HG02973 (cell line): ENCODE results near the gene APEH.
"Not testable (repeated sequence)": the region's sequence is repeated elsewhere in the genome, so short reads cannot be mapped to it uniquely, and the experiment has no call there.

ENCODE experiments used
- ATAC-seq: cut with Tn5 transposase; IDR thresholded peaks from one replicate; pipeline ENCODE4 v1.9.1; 2021; ENCODE audit warnings: moderate library complexity; ENCODE audit not compliant: unreplicated experiment

Gene APEH

DNA sequence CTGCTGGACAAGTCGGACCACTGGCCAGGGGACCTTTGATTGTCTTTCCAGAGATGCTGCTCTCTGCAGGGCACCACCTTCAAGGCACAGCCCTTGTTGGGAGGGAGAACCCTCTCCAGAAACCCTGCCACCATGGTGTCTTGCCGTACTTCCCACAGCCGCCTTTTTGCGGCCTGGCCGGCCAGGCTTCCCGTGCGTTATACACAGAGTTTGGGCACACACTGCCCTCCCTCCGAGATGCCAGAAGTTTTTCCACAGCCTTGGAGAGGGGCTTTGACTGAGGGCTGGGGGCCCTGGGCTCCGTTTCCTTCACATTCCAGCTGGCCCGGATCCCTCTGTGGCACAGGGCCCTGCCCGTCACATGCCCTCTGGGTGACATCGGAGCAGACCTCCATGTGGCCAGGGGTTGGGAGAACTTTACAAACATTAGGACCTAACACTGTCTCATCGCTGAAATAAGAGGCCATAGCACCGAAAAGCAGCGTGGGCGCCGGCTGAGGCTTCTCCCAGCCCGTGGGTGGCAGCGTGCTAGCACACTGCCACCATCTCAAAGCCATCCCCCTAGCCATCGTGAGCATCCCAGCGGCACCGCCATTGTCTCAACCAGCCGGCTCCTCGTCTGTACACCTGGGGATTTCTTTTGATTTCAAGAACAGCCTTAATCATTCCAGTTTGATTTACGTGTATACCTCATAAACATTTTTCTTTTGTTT is 6.3 kb upstream of the APEH start:
- no peak for ATAC-seq

DNA sequence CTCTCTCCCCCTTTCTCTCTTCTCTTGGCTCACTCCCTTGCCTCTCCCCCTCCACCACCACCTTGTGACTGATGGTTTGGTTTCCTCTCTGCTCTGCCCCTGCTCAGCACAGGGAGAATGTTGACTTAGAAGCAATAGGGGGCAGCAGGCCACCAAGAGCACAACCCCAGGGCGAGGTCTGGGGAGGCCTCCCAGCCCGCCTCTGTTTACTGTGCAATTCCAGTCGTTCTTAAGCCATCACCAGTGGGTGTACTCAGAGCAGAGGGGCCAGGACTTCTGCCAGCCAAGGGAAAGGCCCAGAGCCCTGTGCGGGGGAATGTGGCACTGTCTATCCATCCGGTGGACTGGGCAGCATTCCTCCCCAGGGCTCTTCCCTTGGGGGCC is 5.7 kb upstream of the APEH start:
- ATAC-seq = no peak

DNA sequence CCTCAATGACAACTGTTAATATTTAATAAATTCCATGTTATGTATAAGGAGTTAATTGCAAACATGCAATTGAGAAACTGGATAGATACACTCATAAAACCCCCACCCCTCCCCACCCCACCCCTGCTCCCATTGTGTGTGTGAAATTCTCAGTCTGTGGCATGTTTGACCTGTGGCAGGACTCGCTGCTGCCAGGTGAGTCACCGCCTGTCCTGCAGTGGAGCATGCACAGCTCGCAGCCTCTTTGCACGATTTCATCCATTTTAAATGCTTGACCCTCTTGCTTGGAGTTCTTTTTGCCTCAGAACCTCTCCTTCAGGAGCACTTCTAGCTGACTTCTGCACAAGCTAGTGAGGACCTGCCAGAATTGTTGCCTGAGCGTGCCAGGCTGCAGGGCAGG is 5.3 kb upstream of the APEH start:
- no peak for ATAC-seq

DNA sequence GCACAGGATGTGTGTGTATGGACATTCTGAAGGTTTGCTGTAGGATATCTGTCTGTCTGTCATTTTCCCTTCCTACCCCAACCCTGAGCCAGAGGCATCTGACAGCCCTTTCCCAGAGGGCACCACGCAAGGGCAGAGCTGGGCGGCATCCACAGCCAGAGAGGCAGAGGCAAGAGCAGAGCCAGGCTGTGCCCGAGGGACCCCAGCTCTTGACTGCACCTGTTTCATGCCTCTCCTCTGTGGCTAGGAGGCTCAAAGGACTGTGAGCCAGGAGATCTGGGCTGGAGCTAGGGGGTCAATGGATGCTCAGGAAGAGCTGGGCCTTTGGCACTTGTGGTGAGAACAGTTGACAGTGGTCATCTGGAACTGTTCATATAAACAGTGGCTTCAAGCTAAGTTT is 4.8 kb upstream of the APEH start:
- ATAC-seq = no peak

DNA sequence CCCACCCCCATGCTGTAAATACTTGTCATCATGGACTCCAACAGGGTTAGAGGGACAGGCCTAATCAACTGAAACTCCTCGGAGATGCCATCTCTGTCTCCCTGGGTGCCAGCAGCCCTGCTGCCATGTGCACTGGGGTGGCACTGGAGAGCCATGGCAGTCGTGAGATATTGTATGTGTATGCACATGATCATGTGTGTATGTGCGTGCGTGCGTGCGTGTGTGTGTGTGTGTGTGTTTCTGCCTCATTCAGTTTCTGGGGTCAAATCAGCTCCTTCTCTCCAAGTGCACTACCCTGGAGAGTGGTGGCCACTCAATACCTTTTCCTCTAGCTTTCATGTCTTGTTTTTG is 3.2 kb upstream of the APEH start:
- no peak for ATAC-seq

DNA sequence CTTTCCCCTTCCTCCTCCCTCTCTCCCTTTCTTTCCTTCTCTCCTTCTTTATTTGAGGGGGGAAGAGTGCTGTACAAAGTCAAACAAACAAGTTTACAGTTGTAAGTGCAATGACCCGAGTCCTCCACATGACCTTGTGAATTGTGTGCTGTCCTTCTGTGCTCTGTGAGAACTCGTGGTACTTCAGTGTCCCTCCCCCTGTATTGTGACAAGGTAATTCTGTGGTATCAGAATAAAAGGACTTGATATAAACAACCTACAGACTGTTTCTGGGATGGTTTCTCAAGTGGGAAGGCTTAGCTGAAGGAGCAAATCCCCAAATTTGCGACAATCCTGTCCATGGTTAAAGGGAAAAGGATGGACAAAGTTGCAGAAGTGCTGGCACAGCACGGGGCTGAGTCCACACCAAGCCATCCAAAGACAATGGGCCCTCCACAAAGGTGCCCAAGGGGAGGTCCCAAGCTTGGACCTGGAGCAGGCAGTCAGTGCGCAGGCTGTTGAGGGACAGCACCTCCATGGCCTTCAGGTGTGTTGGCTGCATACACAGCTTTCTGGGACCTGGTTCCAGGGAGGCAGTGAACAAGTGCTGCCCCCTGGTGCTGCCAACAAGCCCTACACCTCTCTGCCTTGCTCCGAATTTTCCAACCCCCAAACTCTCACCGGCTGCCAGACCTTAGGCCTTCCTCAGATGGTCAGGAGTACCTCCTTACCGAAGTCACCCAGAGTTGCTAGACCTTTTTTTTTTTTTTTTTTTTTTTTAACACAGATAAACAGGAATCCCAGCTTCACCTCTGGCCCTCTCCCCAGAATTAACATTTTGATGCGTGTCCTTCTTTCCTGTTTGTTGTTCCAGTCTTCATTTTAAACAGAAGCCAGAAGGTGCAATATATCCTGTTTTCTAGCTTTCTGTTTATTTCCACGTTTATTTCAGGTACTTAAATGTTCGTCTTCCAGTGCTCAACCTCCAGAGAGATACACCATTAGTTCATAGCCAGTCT is 2.6 kb upstream of the APEH start:
- ATAC-seq = no peak

DNA sequence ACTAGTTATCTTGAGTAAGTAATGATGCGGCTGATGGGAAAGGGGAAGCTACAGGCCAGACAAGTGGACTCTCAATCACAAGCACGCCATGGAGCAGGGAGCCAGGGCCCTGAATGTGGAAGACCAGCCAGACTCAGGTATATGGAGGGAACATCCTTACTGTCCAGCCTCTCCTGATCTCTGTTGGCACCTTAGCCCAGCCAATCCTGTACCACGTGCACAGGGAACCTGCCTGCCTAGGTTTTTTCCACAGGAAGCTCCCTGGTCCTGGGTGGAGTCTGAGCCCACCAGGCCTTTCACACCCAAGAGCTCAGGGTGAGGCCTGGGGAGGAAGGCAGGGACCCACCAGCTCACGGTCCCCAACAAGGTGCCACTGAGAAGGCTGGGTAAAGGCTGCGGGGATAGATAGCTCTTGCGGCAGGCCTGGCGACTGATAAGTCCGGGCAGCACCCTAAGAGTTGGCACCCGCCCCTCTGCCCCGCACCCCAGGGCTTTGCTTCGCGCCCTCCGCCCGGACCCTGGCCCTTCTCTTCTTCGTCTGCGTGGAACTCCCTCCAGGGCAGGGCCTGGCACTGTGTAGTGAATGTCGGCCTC is 933 bp upstream of the APEH start:
- ATAC-seq = peak; percentile 4

DNA sequence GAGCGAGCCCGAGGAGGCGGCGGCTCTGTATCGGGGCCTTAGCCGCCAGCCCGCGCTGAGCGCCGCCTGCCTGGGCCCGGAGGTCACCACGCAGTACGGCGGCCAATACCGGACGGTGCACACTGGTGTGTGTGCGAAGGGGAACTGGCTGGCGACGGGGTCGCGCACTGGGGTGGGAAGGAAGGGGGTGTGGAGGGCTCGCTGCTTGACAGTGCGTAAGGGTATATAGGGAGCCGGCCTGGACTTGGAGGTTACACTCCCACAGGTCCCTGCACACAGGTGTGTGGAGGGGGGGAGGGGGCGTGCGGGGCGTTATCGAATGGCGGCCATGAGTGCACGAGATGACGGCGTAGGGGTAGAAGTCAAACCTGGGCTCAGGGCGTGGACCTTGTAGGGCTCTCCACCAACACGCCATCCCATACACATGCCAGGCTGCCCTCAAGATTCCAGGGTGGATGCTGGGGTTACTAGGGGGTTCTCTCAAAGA is 389 bp downstream of the APEH start:
- ATAC-seq = peak; percentile 14

DNA sequence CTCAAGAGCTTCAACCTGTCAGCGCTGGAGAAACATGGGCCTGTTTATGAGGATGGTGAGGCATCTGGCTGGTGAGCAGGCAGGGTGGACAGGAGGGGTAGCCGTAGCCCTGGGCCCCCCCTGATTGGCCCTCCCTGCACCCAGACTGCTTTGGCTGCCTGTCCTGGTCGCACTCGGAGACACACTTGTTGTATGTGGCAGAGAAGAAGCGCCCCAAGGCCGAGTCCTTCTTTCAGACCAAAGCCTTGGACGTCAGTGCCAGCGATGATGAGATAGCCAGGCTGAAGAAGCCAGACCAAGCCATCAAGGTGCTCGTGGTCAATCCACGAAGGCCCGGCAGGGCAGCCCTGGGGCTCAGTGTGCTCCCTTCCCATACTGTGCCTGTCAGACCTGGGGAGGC is 1.8 kb downstream of the APEH start:
- ATAC-seq = no peak

DNA sequence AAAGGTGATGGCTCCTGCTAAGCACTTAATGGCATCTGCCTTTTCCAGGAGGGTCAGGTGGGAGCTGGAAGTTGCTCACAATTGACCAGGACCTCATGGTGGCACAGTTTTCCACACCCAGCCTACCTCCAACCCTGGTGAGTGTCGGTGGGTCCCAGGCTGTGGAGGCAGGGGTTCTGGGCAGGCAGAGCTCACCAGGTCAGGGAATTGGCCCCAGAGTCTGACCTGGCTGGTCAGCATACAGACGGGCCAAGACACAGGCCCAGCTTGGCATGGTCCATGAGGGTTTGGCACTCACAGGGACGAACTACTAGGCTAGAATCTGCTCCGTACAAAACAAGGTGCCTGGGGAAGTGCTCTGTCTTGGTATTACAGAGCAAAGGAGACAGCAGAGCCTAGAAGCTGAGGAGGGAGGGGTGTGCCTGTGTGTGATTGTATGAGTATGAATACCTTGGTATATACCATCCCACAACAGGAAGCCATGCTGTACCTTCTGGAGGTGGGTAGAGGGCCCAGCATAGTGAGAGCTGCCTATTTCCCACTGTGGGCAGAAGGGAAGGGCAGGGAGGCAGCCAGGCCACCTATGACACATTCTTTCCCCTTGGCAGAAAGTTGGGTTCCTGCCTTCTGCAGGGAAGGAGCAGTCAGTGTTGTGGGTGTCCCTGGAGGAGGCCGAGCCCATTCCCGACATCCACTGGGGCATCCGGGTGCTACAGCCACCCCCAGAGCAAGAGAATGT is 6.5 kb downstream of the APEH start:
- no peak for ATAC-seq

DNA sequence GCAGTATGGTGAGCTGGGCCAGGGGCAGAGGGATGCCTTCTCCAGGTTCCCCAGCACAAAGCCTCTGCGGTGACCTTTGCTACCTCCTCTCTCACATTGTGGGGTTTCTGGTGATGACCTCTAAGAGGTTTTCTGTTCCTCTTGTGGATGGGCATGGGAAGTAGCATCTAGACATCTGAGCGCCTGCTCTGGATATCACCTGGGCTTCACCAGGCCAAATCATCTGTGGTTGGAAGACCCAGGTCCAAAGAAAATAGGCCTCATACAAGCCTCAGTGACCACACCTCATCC is 7.0 kb downstream of the APEH start:
- no peak for ATAC-seq

DNA sequence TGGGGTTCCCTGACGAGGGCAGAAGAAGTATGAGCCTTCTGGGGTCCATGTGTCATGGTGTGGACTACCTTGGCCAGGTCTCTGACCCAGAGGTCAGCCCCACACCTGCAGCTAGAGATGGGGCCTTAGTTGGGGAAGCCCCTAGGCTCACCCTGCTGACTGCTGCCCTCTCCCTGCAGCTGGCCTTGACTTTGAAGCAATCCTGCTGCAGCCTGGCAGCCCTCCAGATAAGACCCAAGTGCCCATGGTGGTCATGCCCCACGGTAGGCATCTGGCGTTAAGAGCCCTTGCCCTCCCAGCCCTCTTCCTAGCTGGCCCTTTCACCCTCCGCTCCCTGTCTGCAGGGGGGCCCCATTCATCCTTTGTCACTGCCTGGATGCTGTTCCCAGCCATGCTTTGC is 7.4 kb downstream of the APEH start:
- no peak for ATAC-seq

DNA sequence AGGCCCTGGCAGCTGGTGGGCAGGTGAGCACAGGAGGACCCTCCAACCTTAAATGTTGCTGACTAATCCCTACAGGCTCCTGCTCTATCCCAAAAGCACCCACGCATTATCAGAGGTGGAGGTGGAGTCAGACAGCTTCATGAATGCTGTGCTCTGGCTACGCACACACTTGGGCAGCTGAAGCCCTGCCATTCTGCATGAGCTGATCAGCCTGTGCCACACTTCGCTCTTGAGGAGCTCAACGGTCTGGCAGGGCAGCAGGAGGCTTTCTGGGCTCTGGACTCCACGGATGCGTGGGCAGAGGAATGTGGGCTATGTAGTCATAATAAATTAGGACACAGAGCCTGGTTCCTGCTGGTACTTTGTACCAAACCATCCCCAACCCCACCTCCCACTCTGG is 9.0 kb downstream of the APEH start:
- no peak for ATAC-seq

DNA sequence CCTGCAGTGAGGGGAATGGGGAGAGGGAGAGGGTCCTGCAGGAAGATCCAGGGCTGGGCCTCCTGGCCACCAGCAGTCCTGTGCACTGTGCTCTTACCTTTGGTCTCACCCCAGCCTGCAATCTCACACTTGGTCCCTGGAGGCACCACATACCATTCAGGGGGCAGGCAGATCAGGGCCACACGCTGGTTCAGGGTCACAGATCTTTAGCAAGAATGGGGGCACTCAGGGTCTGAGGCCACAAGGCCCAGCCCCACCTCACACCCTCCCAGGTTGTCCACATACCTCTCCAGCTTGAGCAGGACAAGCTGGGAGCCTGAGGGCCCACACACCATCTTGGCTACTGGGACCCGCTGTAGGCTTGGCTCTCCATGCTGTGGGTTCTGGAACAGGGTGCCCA is 10.3 kb downstream of the APEH start:
- not testable (repeated sequence) for ATAC-seq

DNA sequence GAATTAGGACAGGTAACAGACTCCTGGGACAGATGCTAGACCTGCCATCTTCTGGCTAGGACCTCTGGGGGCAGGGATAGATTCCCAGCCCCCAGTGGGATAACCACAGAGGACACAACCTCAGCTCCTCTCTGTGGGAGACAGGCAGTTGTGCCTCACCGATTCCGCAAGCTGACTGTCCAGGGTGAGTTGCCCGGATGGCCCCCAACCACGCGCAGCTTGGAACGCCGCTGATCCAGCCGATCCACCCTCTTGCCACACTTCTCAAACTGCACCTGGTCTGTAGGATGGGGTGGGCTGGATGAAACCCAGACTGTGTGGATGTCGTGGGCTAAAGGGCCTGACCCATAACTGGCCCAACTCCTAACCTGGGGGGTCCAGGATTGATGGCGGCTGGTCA is 11.0 kb downstream of the APEH start:
- not testable (repeated sequence) for ATAC-seq

DNA sequence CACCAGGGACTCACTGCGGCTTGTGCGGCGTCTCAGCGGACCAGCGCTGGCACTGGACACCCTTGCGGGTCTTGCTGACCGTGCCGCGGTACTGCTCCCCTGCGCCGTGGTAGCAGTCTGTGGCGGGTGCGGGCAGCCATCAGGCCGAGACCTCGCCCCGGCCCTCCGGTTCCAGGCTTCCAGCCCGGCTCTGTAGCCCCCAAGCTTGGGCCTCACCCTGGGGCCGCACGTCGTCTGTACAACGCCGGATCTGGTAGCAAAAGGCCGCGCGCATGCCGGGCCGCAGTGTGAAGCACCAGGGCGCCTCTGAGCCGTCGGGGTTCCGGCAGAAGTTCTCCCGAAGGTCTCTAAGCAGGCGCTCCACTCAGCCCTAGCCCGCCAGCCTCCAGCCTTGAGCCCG is 11.7 kb downstream of the APEH start:
- ATAC-seq = not testable (repeated sequence)

DNA sequence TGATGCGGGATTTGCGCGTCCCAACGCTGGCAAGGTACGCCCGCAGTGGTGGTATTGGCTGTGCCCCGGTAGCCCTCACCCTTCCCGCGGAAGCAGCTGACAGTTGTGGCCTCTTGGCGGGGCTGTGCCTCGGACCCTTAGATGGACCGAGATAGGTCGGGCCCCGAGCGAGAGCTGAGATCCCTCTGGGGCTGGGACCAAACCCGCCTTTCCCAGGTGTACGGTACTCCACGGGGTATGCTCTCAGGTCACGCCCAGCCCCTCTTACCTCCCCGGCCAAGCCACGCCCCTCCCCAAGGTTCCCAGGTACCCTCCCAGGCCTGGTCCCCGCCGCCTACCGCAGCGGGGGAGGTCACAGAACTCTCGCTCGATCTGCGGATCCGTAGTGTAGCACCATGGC is 12.2 kb downstream of the APEH start:
- ATAC-seq = not testable (repeated sequence)

DNA sequence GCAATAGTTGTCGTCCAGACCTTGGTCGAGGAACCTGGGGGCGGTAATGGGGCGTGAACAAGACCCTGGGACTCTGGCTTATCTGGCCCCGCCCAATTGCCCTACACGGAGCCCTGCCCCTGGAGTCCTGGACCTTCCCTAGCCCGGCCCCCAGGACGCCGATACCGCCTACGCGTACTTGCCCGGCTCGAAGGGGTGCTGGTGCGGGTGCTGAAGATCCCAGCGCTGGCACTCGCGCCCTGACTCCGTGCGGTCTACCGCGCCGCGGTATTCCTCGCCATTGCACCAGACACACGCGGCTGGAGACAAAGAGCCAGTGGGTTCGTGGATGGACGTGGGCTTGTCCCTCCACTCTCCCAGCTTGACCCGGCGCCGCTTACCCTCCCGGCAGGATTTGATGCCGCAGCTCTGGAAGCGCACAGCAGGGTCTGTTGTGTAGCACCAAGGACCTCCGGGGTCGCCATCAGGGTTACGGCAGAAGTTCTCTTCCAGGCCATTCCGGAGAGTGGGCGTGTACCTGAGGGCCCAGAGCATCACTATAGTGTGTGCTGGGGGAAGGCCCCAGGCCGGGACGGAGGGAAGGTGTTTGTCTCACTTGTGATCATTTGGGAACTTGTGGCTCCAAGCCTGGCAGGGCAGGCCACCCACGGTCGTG is 12.7 kb downstream of the APEH start:
- ATAC-seq = not testable (repeated sequence)

DNA sequence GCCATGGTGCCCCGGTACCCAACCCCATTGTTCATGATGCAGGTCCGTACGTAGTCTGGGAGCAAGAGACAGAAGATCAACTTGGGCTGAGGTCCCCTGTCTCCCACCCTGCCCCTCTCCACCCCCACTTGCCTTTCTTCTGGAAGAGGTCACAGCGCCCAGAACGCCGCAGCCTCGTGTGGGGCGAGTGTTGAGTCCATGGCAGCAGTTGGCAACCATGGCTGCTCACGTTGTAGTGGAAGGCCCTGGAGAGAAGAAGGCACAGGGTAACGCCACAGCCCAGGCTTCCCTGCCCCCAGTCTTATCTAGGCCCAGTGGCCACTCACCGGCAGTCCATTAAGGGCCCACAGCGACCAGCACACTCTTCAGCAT is 13.3 kb downstream of the APEH start:
- not testable (repeated sequence) for ATAC-seq

DNA sequence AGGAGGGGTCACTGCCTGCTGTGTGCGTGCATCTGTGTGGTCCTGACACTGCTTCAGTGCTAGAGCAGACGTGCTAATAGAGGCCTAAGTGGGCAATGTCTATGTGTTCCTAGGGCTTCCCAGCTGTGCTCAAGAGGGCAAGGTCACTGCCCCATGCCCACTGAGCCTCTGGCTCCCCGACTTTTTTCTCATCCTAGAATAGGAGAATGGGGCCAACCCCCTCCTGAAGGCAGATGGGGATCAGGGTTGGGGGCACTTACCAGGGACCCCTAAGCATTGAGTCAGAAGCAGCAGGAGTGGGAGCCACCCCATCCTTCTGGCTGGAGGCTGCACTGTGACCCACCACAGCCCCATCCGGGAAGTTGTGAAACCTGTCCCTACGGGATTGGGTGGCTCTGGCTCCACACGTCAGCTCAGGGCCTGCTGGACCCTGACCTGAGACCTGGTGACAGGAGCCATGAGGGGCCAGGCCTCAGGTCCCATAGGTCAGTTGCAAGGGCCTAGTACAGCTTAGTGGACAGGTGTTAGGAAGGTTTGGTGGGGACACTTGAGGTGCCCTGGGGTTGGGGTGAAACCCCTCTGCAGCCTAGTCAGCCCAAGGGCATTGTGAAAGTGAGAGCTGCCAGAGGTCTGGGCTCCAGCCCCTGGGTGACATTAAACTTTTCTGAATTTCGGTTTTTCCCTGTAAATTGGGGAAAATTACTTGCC is 14.3 kb downstream of the APEH start:
- ATAC-seq = peak; percentile 8
